ENCODE results near the gene CC2D2A.
A peak's percentile ranks its signal among the peaks of the same experiment; 100 is the strongest.
"Not testable (repeated sequence)": the region's sequence is repeated elsewhere in the genome, so short reads cannot be mapped to it uniquely, and the experiment has no call there.

The CC2D2A gene

GRCh38 chr4:15562114-15562513, 92.4 kb downstream of the CC2D2A start:
- DNase-seq = no peak

DNA sequence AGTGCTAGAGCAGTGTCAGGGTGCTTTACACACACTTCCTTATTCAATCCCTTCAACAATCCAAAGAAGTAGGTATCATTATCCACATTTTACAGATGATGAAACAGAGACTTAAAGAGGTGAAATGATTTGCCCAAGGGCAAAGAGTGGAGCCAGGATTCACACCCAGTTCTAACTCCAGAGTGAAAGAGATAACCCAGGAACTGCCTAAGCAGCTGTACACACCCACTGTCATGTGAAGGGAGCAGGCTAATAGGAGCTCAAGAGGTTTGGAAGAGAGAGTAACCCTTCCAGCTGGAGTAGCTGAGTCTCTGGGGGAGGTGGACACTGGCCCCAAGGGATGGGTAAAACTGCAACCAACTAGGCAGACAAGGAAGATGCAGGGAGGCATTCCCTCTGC, 92.9 kb downstream of the CC2D2A start:
- no peak for DNase-seq

- DNase-seq = no peak
These were observed 94.2 kb downstream of the CC2D2A start for GRCh38 chr4:15563871-15564270.

- no peak for DNase-seq
These were observed 99.1 kb downstream of the CC2D2A start for GRCh38 chr4:15568821-15569220.

DNA sequence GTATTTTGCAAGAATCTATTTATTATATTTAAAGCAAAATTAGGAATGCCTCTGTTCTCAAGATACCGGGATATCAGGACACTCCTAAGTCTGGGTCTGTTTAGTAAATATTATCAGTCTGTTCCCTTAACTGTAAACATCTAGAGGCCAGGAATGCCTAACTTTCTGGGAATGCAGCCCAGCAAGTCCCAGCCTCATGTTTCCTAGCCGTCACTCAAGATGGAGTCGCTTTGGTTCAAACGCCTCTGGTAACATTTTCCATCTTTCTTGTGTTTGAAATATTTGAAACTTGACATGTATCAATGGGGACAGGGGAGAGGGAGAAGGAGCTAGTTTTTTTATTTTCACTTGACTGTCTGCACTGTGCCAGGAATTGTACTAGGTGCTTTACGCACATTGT, 100.1 kb downstream of the CC2D2A start:
- DNase-seq = no peak

GRCh38 chr4:15575966-15576365, 106.3 kb downstream of the CC2D2A start:
- DNase-seq = no peak

DNA sequence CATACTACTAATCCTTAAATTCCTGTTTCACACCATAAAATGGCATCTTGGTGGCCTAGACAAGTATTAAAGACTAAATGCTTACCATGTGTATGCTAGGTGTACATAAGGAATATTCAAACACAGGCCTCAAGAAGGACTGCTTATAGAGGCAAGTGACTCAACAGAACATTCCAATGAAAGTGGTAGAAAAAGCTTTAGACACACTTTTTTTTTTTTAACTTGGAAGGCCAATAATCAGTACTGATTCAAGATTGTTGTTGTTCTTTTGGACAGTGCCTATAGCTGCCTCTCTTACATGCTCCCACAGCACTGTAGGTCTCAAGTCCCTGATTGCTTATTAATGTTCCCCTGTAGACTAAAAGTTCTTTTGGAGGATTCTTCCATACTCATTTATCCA, 107.8 kb downstream of the CC2D2A start:
- peak; percentile 11 for DNase-seq

- no peak for DNase-seq
These were observed 115.1 kb downstream of the CC2D2A start for GRCh38 chr4:15584785-15585184.

- no peak for DNase-seq
These were observed 115.6 kb downstream of the CC2D2A start for GRCh38 chr4:15585331-15585730.

DNA sequence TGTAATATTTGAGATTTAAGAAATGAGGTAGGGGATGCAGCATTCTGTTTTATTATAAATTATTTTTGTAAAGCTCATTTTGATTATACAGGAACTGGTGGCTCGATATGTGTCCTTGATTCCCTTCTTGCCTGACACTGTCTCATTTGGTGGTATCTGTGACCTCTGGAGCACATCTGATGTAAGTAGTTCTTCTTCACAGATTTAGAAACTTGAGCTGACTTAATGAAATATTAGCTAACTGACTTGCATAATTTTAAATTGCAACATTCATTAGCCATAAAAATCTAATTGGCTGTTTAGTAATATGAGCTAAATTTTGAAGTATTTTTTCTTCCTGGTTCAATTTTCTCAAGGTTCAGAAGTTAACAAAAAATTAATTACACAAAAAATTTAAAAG, 116.4 kb downstream of the CC2D2A start:
- DNase-seq = peak; percentile 11

DNA sequence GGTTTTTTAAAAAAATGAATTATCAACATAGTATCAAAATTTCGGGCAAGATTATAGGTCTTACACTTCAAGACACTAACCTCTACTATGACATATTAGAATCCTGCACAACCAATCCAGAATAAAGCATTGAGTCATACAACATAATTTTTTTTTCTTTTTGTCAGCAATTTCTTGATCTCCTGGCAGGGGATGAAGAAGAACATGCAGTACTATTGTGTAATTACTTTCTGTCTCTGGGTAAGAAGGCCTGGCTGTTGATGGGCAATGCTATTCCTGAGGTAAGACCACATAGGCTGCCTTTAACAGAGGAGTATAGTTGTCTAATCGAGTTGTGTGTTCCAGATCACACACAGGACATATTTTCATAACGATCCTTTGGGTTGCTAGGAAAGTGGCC, 118.0 kb downstream of the CC2D2A start:
- no peak for DNase-seq

DNA sequence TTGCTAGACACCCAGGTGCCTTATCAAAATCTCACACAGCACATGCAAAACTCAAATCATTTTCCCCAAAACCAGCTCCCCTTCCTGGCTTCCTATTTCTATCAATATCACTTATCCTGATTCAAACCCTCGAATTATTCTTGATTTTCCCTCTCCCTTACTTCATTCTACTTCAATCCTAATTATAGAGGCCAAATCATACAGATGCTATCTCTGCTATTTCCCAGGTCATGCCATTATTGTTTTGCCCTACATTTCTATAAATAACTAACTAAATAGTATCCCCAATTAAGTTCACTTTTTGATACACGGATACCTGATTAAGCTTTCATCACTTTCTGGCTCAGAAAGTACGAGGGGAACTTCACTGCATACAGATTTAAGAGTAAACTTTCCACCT, 123.1 kb downstream of the CC2D2A start:
- no peak for DNase-seq

DNA sequence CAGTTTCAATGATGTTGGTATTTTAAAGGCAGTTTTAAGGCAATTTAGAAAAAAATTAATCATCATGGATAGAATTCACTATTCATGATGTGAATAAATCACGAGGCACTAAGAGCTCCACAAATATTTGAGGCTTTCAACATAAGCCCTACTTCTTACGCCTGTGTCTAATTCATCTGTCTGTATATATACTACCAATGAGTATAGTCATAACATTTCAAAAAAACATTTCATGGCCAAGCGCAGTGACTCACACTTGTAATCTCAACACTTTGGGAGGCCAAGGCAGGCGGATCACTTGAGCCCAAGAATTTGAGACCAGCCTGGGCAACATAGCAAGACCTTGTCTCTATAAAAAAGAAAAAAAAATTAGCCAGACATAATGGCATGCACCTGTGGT, 129.0 kb downstream of the CC2D2A start:
- DNase-seq = peak; percentile 50

GRCh38 chr4:15600176-15600575, 130.5 kb downstream of the CC2D2A start:
- no peak for DNase-seq

- DNase-seq = no peak
These were observed 132.2 kb downstream of the CC2D2A start for GRCh38 chr4:15601862-15602261.

GRCh38 chr4:15605537-15605936, 135.9 kb downstream of the CC2D2A start:
- DNase-seq = no peak

DNA sequence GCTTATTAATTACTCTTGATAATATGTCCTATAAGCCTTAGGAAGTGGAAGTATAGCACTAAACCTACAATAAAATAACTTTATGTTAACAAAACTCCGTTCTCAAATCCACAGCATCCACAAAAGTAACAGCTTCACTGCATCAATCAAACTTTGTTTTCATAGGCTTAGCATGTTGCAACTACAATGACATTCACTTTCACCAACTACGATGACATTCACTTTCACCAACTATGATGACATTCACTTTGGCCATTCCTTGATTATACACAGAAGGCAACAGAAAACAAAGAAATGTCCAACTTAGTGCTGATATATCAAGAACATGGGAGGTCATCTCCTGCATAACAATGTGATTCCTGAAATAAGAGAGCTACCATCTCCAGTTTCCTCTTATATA, 141.2 kb downstream of the CC2D2A start:
- DNase-seq = no peak

DNA sequence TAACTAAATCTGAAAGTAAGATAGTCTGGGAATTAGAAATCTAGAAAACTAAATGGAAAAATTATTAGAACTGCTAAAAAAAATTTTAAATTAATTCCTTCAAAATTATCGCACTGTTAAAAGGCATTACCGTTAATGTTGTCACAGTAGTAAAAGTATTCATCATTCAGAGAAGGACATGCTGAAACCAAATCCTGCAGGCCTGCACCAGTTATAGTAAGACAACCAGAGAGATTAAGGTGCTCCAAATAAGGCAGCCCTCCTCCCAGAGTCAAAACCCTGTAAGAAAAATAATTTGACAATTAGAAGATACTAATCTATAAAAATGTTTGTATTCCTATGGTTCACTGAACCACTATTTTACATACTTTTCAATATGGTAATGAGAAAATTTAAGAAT, 142.5 kb downstream of the CC2D2A start:
- no peak for DNase-seq

DNA sequence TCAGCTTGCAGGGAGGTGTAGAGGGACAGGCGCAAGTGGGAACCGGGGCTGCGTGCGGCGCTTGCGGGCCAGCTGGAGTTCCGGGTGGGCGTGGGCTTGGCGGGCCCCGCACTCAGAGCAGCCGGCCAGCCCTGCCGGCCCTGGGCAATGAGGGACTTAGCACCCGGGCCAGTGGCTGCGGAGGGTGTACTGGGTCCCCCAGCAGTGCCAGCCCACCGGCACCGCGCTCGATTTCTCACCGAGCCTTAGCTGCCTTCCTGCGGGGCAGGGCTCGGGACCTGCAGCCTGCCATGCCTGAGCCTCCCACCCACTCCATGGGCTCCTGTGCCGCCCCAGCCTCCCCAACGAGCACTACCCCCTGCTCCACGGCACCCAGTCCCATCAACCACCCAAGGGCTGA, 145.2 kb downstream of the CC2D2A start:
- not testable (repeated sequence) for DNase-seq

- DNase-seq = not testable (repeated sequence)
These were observed 147.7 kb downstream of the CC2D2A start for GRCh38 chr4:15617407-15617806.

DNA sequence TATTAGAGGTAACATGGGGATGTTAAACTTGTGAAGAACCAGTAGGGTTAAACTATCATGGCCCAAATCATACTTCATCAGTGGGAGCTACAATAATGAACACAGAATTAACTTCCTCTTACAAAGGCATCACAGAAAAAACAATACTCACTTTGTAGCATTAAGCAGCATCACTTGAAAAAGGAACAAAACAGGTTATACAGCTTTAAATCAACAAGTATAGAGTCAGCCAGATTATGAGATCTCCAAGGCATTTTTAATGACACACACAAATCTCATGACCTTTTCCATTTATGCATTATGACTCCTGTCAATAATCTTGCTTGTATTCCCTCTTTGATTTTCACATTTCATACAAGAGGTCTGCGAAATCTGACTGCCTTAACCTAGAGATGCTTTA, 167.1 kb downstream of the CC2D2A start:
- no peak for DNase-seq

- DNase-seq = no peak
These were observed 168.7 kb downstream of the CC2D2A start for GRCh38 chr4:15638418-15638817.

DNA sequence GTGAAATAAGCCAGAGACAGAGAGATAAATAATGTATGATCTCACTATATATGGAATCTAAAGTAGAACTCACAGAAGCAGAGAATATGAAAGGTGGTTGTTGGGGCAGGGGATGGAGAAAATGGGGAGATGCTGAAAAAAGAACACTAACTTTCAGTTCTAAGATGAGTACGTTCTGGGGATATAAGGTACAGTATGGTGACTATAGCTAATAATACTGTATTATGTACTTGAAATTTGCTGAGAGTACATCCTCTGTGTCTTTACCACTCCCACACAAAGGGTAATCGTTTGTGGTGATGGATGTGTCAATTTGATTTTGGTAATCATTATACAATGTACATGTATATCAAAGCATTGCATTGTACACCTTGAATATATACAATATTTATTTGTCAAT, 178.9 kb downstream of the CC2D2A start:
- DNase-seq = no peak

DNA sequence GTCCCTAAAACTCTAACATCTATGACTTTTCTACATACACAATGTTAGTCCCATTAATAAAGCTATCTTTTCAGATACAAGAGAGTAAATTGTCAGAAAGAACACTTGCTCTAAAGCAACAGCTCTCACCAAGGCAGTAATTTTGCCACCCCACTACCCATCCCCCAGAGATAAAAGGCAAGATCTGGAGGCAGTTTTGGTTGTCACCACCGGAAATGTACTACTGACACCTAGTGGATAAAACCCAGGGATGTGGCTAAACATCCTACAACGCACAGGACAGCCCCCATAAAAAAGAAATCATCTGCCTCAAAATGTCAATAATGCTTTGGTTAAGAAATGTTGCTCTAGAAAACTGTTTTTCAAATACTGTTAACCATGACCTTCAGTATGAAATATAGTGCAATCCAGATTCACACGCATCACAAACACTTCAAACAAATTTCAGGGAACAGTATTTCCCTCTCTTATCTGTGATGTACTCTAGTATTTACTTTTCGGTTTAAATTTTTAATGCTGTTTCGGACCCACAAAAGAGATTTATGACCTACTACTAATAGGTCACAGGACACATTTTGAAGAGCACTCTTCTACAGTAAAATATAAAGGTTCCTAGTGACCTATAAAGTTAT, 180.3 kb downstream of the CC2D2A start:
- peak; percentile 60 for DNase-seq
